CD4-positive, alpha-beta T cell treated with Interleukin-12 subunit alpha and Interleukin-12 subunit beta, for 1 hour (primary cell): ENCODE data around the gene SLC13A2.
"Not testable (repeated sequence)": the region's sequence is repeated elsewhere in the genome, so short reads cannot be mapped to it uniquely, and the experiment has no call there.

Experiments used
- DNase-seq: peaks from one replicate; pipeline ENCODE4 v3.0.0-alpha.2; 2020

Gene SLC13A2

GRCh38 chr17:28473542-28473941 is at the start of gene SLC13A2:
SLC13A2 (plus strand) TSS chr17:28473644; CDS start chr17:28473713, 69 bp downstream.
- no peak for DNase-seq

DNA sequence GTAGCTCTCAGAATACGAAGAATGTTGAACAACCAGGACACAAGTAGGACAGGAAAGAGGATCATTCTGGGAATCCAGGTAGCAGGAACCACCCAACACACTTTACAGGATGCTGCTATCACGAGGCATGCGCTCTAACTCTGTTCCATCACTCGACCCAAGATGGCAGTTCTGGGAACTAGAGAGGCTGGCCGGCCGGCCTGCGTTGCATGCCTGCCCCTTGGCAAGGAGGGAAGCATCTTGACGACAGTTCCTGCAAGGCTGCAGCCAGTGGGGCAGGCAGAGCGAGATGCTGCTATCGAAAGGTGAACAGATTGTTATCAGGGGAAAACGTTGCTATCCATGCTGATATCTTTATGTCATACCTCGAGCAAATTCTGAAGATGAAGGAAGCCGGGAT is 48.2 kb upstream of the SLC13A2 start:
- no peak for DNase-seq

DNA sequence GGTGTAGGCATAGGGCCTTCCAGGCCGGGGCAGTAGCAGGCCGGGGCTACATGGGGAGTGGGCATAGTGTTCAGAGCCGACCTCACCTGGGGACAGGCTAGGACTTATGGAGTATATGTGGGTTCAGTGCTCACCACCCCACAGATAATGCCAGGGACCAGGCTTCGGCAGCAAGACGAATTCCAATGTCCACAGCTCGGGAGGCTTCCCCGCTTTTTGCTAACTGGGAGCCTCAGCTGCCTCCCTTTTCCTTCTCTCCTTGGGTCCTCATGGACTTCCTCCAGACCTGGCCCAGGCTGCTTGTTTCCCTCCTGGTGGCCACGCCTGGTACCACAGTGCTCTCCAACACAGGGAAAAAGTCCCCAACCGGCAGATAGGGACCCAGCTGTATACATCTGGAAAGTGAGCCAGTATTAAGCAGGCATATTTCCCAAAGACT is 47.3 kb upstream of the SLC13A2 start:
- no peak for DNase-seq

GRCh38 chr17:28427371-28427770 is 46.1 kb upstream of the SLC13A2 start:
- no peak for DNase-seq

DNA sequence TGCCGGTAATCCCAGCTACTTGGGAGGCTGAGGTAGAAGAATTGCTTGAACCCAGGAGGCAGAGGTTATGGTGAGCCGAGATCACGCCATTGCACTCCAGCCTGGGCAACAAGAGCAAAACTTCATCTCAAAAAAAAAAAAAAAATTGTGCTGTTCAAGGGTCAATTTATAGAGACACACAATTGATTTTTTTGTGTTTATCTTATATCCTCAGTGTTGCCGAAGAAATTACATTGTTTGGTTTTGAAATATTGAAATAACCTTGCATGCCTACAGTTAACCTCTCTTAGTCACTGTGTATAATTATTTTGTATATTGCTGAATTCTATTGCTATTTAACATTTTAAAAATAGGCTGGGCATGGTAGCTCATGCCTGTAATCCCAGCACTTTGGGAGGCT is 45.5 kb upstream of the SLC13A2 start:
- not testable (repeated sequence) for DNase-seq

DNA sequence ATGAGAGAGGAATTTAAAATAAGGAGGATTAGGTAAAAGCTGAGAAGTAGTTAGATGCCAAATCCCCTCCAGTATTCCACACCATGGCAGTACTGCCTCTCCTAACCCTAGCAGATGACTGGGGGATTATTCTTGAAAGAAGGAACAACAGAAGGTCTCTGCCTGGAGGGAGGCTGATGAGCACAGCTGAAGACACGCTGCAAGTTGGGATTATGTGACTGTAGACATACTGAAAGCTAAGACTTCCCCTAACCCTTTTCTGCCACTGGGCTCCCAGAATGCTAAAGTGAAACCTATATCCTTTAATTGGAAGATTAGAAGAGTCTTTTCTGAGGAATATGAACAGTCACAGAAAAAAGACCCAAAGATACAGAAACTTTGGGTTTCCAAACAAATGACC is 39.7 kb upstream of the SLC13A2 start:
- DNase-seq = no peak

- DNase-seq = not testable (repeated sequence)
Observed at GRCh38 chr17:28434326-28434725, 39.1 kb upstream of the SLC13A2 start.

- no peak for DNase-seq
Observed at GRCh38 chr17:28443901-28444638, 29.4 kb upstream of the SLC13A2 start.

DNA sequence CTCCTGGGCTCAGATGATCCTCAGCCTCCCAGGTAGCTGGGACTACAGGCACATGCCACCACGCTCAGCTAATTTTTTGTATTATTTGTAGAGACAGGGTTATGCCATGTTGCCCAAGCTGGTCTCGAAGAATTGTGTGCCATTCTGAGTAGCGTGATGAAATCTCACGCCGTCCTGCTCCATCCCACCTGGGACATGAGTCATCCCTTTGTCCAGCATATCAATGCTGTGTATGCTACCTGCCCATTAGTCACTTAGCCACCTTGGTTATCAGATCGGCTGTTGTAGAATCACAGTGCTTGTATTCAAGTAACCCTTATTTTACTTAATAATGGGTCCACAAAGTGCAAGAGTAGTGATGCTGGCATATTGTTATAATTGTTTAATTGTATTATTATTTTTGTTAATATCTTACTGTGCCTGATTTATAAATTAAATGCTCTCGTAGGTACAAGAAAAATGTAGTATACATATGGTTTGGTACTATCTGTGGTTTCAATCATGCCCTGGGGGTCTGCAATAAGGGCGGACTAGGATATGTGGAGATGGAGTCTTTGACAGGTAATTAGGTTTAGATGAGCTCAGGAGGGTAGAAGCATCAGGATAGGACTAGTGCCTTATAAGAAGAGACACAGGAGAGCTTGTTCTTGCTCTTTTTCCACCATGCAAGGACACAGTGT is 26.6 kb upstream of the SLC13A2 start:
- no peak for DNase-seq

DNA sequence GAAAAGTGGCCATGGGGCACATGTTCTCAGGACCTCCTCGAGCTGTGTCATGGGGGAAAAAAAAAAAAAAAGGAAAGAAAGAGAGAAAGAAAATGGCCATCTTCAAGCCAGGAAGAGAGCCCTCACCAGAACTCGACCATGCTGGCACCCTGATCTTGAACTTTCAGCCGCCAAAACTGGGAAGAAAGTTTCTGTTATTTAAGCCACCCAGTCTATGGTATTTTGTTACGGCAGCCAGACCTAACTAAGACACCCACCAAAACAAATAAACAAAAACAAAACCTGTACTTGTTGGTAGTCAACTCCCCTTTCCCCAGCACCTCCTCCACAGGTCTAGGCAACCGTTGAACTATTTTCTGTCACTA is 26.1 kb upstream of the SLC13A2 start:
- no peak for DNase-seq

DNA sequence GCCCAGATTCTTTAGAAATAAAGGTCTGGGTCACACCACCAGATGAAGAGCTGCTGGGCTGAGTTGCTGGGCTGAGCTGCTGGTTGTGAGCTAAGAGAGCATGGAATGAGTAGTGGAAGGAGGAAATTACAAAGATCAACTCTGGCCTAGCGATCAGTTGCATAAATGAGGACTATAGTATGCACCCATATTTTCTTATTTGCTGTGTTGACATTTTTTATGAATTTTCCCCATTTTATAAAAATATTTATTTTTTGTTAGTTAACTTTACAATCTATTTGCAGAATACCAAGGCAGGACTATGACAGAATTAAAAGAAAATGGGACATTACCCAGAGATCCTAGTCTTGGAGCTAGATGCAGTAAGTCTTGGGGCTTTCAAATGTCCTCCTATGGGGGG is 23.6 kb upstream of the SLC13A2 start:
- DNase-seq = no peak

- no peak for DNase-seq
Observed at GRCh38 chr17:28457890-28458289, 15.6 kb upstream of the SLC13A2 start.

DNA sequence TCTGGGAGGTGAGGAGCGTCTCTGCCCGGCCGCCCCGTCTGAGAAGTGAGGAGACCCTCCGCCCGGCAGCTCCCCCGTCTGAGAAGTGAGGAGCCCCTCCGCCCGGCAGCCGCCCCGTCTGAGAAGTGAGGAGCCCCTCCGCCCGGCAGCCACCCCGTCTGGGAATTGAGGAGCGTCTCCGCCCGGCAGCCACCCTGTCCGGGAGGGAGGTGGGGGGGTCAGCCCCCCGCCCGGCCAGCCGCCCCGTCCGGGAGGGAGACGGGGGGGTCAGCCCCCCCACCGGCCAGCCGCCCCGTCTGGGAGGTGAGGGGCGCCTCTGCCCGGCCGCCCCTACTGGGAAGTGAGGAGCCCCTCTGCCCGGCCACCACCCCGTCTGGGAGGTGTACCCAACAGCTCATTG is 14.6 kb upstream of the SLC13A2 start:
- DNase-seq = not testable (repeated sequence)

GRCh38 chr17:28460901-28461300 is 12.5 kb upstream of the SLC13A2 start:
- no peak for DNase-seq

- DNase-seq = no peak
Observed at GRCh38 chr17:28466001-28466400, 7.4 kb upstream of the SLC13A2 start.

DNA sequence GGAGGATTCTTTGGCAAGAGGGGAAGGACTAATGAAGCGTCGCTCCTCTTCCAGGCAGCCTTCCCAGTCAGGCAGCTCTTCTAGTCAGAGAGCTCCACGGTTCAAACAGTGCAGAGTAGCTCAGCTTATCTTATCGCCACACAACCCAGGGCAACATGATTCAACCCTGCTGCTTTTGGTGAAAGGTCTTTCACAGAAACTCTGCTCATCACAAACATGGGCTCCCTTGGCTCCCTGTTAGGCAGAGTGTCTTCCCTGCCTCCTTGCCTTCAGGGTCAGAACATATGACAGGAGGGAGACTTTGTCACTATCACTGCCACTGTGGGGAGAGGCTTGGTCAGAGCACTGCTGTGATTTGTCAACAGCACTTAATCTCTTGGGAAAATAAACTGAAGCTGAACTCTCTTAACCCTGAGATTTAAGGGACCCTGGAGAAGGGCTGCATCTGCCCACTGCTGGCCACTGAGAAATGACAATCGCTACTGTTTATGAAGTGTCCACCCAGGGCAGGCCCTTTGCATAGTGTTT is 6.9 kb upstream of the SLC13A2 start:
- no peak for DNase-seq

- DNase-seq = no peak
Observed at GRCh38 chr17:28467456-28468025, 5.9 kb upstream of the SLC13A2 start.

DNA sequence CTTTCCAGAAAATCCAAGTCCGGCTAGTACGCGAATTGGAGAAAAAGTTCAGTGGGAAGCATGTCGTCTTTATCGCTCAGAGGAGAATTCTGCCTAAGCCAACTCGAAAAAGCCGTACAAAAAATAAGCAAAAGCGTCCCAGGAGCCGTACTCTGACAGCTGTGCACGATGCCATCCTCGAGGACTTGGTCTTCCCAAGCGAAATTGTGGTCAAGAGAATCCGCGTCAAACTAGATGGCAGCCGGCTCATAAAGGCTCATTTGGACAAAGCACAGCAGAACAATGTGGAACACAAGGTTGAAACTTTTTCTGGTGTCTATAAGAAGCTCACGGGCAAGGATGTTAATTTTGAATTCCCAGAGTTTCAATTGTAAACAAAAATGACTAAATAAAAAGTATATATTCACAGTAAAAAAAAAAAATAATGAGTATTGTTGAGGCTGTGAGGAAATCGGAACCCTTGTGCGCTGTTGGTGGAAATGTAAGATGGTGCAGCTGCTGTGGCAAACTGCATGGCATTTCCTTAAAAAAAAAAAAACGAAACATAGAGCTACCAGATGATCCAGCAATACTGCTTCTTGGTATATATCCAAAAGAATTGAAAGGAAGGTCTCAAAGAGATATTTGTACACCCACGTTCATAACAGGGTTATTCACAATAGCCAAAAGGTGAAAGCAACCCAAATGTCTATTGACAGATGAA is 5.3 kb upstream of the SLC13A2 start:
- not testable (repeated sequence) for DNase-seq

GRCh38 chr17:28468781-28469180 is 4.7 kb upstream of the SLC13A2 start:
- no peak for DNase-seq

- no peak for DNase-seq
Observed at GRCh38 chr17:28469376-28469775, 4.1 kb upstream of the SLC13A2 start.

GRCh38 chr17:28470266-28470913 is 3.1 kb upstream of the SLC13A2 start:
- DNase-seq = no peak

DNA sequence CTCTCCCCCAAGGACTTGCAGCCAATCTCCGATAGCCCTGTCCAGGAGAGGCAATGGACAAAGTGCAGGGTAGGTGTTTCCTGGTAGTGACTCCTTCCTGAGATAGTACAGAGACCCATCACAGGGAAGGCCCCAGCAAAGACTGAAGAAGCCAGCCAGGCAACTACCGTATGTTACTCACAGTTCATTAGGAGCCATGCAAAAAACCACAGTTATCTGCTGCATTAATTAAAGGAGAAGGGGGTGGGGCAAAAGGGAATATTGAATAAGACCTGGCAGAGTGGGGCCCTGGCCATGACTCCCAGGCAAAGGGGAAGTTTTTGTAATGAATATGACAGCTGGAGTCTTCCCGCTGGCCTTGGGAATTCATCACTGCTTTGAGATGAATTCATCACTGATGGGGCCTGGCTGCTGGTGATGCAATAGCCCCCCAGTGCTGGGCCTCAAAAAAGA is 2.5 kb upstream of the SLC13A2 start:
- DNase-seq = no peak
